Activated CD4-positive, alpha-beta T cell treated with anti-CD3 and anti-CD28 coated beads, Interleukin-10, Interleukin-2, amounts not matched to agents 100 ng/mL and 50 ng/mL, durations not matched to agents 16 hours and 8 hours (primary cell): Measurements from ENCODE around the gene DMAP1.

Source experiments
- DNase-seq: peaks from one replicate; pipeline ENCODE4 v3.0.0-alpha.2; 2020

Gene DMAP1

GRCh38 chr1:44229435-44230167, 16.3 kb downstream of the DMAP1 start:
- DNase-seq: no peak

GRCh38 chr1:44230796-44231195, 17.5 kb downstream of the DMAP1 start:
- no peak for DNase-seq

- DNase-seq: no peak
Measured at GRCh38 chr1:44233593-44233992, 20.3 kb downstream of the DMAP1 start.

- DNase-seq: no peak
Measured at GRCh38 chr1:44235808-44236207, 22.5 kb downstream of the DMAP1 start.

- no peak for DNase-seq
Measured at GRCh38 chr1:44236490-44237272, 23.4 kb downstream of the DMAP1 start.

- peak; percentile 58 for DNase-seq
Measured at GRCh38 chr1:44237721-44238457, 24.6 kb downstream of the DMAP1 start.

GRCh38 chr1:44238660-44239059, 25.4 kb downstream of the DMAP1 start:
- no peak for DNase-seq

DNA sequence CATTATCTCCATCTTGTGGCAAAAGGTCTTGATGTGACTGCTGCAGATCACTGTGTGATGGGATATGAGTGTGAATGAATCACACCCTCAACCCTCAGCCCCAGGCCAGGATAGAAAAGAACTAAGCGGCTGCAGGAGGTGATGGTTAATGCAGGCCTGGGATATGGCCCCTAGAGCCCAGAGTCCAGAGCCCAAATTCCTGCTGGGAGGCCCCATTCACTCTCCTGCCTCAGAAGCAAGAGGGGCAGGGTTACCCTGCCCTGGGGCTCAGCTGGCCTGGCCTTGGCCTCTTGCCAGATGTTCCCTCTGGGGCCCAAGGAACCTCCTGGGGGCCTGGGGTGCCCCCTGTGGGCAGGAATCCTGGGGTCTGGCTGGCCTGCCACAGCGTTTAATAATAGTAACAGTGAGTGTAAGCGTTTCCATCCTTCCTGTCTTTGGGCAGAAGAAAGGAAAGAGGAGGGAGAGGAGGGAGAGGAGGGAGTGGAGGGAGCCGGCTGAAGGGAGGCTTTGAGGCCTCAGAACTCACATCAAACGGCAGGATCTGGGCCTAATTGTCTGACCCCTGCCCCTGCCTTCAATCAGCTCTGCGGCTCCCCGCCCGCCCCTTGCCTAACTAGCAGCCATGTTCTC, 26.2 kb downstream of the DMAP1 start:
- no peak for DNase-seq

- DNase-seq: no peak
Measured at GRCh38 chr1:44239961-44240371, 26.7 kb downstream of the DMAP1 start.

DNA sequence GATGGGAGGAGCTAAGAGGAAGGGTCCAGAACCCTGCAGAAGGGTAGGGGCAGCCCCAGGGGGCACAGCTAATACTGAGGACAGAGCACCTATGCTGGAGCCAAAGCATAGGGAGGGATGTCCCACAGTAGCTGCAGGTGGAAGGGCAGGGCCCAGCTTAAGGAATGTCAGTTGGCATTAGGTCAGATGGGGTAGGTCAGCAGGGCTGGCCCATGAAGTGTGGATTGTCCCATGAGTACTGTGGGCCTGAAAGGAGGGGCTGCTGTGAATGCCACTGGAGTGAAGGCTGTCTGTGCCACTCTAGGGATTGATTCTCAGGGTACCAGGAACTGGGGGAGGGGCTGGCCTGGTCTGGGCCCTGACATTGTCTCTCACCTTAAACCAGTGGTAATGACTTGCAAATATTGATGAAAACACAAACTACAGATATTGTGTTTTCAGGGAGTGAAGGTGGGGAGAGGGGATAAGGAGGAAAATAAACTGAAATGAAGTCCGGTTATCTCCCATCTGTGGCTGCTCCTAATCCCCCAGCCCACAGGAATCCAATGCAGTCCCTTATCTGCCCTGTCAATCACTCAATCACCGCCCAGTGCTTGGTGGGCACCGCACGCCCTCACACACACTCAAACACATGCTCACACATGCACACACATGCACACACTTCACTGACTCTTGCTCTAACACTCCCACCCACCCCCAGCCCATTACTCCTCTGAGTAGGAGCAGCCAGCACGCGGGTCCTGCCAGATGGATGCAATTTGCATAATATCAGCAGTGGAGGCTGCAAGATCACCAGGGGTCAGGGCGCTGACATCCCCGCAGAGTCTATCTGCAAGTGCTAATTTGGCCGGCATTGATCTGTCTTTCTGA, 27.8 kb downstream of the DMAP1 start:
- no peak for DNase-seq

DNA sequence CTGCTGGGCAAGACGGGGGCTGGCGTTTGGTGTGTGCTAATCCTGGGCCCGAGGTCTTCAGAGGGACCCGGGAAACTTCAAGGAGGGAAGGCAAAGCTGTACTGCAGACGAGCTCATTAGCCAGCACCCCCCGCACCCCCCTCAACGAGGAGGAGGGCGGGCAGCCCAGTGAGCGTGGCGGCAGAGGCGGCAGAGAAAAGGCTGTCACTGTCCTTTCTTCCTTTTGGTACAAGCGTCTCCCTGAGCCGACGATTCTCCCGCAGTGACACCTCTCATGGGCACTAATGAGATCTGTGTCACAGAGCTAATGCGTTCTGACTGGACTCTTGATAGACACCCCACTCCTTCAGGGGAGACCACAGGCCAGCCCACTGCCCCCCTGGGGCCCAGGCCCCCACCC, 29.5 kb downstream of the DMAP1 start:
- no peak for DNase-seq

DNA sequence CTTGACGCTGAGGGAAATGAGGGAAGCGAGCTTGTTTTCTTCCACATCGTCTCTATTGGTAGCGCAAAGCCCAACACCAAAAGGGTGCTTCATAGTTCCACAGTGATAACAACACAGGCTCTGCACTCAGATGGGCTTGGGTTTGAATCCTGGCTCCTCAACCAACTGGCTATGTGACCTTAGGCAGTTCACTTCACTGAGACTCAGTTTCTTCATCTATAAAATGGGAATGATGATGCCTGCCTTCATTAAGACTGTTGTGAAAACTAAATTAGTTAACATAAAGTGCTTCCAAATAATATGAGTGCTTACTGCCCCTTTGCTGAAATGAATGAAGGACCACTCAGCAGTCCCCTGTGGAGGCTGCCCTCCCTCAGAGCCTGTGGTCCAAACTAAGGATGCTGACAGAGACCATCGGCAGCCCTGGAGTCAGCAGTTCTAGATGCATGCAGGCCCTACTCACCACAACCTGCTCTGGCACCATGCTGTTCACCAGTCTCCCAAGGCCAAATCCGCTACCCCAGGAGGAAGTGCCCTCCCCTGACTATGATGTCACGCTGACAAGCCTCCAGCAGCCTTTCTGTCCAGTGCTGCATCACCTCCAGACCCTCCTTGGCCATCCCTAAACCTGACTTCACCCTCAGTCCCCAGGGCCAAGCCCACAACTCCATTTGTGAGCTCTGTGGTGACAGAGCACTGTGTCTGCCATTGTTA, 30.7 kb downstream of the DMAP1 start:
- DNase-seq: no peak

- DNase-seq: no peak
Measured at GRCh38 chr1:44244986-44245385, 31.7 kb downstream of the DMAP1 start.

DNA sequence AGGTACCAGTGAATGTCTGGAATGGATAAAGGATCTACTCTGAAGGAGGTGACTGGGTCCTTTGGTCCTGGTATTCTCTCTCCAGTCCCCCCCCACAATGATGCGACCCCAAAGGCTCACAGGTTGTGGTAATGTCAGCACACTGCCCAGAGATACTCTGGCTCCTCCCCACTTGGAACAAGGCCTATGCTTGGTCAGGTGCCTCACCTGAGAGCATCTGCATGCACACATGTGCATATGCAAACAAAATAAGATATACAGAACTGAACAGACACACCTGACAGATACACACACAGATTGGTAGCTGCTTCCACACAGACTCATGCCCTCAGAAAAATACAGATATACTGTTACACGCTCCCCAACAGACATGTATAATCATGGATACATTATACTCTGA, 33.5 kb downstream of the DMAP1 start:
- no peak for DNase-seq

- DNase-seq: no peak
Measured at GRCh38 chr1:44249543-44249942, 36.3 kb downstream of the DMAP1 start.

- no peak for DNase-seq
Measured at GRCh38 chr1:44250068-44250781, 37.0 kb downstream of the DMAP1 start.

DNA sequence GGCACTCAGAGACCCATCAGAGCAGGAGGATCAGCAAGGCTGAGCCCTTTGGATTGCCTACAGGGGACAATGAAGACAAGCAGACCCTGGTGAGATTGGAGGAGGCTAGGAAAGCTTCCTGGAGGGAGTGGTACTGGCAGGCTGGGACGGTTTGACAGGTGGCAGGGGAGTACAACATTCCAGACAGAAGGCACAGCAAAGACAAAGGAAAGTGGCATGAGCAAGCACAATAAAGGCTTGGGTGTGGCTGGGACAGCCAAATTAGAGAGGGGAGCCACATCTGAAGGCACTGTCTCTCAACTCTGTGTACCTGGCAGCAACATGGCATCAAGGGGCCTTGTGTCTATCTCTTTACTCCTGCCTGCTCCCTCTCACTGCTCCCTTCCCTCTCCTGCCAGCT, 38.2 kb downstream of the DMAP1 start:
- DNase-seq: no peak

DNA sequence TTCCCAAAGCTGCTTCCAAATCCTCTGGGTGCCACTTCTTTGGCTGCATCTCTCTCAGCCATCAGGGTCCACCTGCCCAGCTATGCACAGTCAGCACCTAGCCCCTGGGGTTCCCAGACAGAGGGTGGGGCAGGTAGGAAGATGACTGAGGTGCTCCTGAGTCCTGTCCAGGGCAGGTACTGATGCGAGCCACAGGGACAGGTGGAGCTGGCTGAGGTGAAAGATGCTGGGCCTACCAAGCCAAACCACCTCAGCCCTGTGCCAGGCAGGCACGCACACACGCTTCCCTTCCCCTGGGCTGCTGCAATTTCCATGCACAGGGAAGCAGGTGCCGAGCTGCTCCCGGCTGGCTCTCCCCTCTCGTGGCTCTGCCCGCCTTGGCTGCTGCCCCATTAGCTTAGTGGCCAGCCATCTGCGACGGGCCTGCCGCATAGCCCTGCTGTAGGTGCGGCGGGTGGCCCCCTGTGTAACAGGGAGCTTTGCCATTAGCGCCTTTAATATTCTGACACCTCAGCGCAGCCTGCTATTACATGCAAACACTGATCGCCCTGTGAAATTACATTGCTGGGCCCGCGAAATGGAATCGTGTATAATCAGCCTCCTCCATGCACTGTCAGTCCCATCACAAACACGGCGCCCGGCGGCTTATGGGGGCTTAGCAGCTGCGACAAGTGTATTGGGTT, 38.9 kb downstream of the DMAP1 start:
- no peak for DNase-seq

GRCh38 chr1:44254392-44254910, 41.2 kb downstream of the DMAP1 start:
- DNase-seq: peak; percentile 10
